DMS153 treated with DMSO at 0.1 percent for 48 hours (cell line): ENCODE data around the gene ARFIP2.

ENCODE experiments used
- DNase-seq: peaks from one replicate; lab custom pipeline; 2025; ENCODE audit not compliant: unreplicated experiment; lab: John Stamatoyannopoulos, UW

Gene ARFIP2

DNA sequence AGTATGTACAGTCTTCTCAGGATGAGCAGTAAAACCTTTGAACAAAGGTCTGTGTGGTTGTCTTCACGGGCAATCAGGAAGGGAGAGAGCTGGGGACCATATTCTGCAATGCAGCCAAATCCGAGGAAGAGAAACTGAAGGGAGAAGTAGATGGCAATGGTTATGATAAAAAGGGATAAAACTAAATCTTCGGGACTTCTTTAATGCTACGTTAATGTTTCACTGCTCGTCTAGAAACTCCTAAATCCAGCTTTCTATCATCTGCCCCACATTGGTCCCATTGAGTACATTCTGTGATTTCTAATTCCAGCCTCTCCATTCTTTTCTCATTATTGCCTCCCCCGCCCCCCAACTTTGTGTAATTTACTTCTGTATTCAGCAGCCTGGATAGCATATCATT, 1.9 kb upstream of the ARFIP2 start:
- DNase-seq = no peak

DNA sequence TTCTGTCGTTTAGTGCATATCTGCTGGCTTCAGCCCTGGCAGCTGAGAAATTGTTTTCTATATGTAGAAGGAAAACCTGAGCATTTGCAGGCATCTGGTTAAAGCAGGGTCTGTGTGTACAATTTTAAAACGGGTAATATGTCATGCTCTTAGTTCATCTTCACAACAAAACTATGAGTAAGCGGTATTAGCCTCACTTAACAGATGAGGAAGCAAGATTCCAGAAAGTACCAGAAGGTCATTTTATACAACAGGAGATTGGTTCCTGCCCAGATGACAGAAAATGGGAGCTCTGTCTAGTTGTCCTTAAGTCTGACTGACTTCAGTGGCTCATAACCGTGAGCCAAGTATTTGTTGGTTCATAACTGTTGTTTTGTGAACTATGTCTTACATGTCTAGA, 1.3 kb upstream of the ARFIP2 start:
- no peak for DNase-seq

DNA sequence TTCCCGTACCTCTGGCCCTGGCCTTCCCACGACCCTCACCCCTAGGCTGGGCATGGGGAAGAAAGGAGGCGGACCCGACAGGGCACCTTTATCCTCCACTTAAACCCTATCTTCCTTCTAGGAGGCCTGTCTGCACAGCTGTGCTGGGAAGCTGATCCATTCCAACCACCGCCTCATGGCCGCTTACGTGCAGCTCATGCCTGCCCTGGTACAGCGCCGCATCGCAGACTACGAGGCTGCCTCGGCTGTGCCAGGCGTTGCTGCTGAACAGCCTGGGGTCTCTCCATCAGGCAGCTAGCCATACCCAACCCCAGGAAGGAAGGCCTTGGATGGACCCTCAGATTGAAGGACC, 769 bp upstream of the ARFIP2 start:
- DNase-seq = no peak

DNA sequence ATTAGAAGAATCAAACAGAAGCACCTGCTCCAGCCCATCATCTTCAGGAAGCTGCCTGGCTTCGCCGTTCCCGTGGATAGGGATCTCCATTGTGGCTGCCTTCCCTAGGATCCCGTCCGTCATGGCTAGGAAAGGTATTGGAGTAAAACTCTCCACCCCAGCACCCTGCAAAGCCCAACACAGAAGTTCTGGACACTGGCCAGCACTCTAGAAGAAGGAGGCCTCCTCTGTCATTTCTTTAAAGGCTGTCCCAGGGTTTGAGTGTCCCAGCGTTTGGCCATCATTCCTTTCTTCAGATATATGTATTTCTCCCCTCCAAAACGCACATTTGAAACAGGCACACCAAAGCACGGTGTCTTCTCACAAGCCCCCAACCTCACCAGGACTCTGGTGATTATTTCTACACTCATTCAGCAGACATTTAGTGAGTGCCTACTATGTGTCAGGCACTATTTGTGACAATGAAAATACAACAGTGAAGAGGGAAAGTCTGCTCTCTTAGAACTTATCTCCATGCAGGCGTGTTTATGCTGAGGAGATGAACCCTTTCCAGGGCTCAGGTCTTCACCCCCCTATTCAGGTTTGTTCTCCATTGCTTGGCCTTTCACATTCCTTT, 724 bp downstream of the ARFIP2 start:
- no peak for DNase-seq

DNA sequence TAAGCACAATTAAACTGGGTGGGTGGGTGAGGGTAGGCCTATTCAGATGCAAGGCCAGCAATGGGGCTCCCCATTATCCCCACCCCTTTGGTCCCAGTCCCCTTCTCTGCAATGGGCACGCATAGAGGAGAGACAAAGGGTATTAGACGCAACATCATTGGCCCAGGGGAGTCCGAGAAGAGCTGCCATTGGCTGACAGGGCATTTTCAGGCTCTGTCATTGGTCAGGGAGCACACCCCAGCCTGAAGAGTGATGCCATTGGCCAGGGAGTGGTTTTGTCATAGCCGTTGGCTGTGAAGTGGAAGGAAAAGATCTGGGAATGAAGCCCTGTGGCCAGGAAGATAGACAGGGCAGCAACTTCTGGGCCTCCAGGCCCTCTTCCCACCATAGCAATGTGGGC, 4.6 kb downstream of the ARFIP2 start:
- no peak for DNase-seq

DNA sequence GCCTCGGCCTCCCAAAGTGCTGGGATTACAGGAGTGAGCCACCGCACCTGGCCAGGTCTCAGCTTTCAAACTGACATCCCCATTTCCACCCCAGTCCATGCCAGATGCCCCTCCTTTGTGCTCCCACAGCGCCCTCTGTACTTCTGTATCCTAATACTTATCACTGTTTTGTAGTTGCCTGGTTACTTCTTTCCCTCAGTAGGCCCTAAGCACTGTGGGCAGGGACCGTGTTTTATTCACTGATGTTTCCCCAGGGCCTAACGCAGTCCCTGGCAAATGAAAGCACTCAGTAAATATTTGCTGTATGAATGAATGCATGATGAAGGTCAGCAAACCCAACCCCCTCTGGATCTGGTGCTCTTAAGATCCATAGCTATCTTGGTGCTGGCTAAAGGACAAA, 5.2 kb downstream of the ARFIP2 start:
- peak; percentile 26 for DNase-seq

DNA sequence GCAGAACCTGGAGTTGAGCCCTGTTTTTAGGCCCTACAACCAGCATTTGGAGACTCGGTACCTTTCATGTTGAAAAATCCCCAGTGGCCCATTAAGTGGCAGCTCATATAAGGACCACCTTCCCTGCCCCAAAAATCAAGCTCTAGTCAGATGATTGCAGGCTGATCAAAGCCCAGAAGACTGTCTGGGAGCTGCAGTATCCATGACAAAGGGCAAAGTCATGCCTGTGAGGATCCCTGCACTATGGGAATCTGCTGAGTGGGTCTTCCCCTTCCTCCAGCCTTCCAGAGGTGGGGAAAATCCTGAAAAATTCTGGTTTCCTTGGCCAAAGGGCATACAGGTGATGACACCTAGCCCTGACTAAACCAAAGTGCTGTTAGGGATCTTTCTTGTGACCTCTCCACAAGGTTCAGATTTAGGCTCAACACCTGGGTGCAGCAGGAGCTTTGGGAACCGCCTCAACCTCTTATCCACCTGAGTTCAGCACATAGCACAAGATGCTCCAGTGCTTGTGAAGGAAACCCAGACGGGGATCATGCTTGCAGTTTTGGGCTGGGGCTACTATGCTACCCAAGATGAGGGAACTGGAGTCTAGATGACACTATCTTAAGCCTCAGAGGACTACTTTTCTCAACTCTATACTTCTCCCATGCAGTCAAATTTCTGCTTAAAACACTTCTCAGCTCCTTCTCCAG, 6.2 kb downstream of the ARFIP2 start:
- no peak for DNase-seq

DNA sequence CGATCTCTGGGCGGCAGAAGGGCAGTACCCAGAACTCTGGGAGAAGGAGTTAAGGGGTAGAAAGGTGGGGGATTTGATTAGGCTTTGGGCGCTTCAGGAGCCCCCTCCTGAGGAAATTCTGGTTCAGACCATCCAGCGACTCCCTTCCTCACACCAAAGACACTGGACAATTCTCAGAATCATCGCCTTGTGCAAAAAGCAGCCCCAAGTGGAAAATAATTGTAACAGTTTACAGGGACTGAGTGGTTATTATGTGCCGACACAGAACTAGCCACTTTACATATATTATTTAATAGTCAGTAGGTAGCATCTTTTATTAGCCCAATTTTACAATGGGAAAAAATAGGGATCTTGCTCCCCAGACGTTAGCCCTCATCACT, 6.7 kb downstream of the ARFIP2 start:
- DNase-seq = no peak

DNA sequence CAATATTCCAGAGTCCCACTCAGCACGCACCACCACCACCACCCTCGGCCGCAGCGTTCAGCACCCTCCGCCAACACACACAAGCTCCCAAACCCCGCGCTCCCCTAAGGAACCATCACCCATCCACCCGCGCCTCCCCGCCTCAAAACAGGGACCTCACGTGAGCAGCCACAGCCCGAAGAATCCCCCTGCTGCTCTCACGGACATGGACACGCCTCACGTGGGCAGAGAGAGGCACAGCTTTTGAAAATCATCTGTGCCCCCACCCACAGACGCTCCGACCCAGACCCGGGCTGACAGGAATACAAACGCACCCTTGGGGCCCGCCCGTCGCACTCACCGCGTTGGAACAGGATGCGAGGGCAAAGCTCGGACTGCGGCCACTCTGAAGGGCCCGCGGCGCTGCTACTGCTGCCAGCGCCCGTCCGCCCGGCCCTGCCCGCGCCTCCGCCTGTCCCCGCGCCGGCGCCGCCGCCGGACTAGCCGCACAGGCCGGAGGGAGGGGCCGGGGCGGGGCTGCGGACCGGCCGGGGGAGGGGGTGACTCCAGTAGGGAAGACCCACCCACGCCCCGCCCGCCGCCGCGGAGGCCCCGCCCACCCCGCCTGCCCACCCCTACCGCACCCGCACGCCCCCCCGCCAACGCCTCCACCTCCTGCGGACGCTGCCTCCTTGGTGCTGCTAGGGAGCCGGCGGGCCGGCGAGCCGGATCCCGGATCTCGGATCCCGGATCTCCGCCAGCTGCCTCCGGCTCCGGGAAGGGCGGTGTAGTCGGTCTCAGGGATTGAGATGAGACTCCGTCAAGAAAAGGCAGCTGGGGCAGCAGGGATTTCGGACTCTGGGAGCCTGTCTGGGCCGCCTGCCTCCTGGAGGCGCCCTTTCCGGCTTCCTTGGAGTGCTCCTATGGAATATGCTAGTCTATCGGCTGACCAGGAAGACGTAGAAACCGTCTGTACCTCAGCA, 7.4 kb downstream of the ARFIP2 start, which contains the start of gene TRIM3:
Gene TRIM3 (minus strand): TSS at position 491 of the 962 bp plus-strand sequence. CDS start 8,246 bp downstream, outside the sequence.
- DNase-seq = peak; percentile 47

DNA sequence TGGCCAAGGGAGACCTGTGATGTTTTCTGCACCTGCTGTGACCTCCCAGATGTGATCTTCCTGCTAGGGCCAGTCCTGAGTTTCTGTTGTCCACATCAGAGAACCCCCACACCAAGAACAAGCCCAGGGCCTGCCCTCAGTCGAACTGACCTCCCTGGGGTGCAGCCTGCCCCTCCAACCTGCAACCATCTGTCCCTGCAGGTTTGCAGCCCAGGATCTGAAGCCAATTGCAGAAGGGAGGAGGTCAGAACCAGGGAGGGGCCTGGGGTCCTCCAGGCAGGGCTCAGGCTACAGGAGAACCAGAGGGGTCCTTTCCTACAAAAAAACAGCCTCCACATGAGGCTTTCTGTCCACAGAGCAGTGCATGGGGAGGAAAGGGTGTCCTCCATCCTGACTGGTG, 8.2 kb downstream of the ARFIP2 start:
- DNase-seq = no peak

DNA sequence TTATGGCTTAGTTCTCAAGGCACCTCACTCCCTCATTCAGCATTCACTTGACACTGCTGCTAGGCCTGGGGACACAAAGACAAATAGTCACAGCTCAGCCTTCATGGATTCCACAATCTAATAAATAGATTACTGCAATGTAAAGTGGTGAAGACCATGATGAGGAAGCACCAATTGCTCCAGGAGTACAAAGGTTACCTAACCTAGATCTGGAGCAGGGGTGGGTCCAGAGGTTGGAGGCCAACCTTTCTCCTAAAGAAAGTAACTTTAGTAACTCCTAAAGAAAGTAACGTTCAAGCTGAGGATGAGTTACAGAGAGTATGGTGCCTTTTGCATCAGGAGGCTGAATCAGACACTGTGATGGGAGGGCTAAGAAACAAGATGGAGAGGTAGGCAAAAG, 11.5 kb downstream of the ARFIP2 start:
- DNase-seq = no peak

DNA sequence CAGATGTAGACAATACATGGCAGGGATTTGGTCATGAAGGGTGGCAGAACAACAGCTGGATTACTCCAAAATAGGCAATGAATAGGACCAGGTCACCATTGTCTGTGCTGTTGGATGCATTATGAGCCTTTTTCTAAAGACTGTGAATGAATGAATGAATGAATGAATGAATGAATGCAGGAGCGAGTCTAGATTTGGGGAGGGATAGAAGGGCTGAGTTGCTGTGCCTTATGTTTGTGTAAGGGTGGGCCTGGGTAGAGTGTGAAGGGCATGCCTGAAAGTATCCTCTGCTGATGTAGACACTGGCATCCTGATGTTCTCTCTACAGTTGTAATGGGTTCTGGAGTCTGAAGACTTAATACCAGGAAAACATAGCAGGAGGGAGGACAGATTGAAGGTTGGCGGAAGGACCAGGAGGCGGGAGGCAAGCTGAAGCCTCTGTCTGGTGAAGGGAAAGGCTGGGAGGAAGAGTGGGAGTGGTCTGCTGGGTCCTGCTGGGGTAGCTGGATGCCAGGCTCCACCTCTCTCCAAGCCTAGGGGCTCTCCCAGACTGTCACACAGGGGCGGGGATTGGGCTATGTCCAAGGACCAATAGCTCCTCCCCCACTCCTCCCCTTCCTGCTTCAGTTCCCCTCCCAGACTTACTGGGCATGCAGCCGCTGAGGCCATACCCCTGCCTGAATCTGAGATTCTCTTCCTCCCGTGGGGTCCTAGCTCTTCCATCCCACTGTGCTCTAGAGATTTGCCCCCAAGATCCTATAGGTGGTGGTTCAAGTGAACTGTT, 12.2 kb downstream of the ARFIP2 start:
- peak; percentile 85 for DNase-seq

DNA sequence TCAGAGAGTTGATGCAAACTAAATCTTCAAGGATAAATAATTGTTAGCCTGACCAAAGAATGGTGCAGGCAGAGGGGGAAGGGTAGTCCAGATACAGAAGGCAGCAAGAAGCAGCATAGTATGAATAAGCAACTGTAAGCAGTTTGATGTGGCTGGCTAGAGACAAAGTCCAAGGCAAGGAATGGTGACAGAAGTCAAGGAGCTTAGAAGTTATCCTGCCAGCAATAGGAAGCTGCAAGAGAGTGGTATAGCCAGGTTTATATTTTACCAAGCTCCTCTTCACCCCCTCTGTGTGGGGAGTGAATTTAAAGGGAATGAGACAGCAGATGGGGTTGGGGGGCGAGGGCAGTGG, 22.1 kb downstream of the ARFIP2 start:
- DNase-seq = no peak

DNA sequence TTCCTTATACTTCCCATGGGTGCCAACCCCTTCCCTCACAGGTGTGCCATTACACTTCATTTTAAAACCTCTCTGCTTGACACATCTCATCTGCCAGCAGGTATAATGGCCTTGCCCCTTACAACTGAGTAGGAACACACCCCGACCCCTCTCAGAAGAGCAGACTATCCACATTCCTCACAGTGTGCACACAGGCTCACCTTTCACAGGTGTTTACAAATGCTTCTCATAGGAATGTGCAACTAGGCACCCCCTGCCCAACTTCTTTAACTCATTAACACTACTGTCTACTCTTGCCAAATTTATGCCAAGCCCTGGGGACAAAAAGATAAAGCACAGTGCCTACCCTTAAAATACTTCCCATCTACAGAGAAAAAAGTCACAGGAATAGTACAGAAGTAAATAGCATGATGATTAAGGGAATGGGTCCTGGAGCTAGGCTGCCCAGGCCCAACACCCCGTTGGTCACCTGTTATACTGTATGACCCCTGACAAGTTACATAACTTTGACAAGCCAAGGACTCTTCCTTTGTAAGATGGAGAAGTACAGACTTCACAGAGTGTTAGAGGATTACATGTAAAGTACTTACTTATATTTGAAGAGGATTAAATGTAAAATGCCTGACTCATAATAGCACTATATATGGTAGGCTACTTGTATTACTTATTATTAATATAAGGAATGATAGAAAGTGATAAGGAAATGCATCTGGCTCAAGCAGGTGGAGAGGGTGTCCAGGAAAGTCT, 22.6 kb downstream of the ARFIP2 start:
- no peak for DNase-seq

DNA sequence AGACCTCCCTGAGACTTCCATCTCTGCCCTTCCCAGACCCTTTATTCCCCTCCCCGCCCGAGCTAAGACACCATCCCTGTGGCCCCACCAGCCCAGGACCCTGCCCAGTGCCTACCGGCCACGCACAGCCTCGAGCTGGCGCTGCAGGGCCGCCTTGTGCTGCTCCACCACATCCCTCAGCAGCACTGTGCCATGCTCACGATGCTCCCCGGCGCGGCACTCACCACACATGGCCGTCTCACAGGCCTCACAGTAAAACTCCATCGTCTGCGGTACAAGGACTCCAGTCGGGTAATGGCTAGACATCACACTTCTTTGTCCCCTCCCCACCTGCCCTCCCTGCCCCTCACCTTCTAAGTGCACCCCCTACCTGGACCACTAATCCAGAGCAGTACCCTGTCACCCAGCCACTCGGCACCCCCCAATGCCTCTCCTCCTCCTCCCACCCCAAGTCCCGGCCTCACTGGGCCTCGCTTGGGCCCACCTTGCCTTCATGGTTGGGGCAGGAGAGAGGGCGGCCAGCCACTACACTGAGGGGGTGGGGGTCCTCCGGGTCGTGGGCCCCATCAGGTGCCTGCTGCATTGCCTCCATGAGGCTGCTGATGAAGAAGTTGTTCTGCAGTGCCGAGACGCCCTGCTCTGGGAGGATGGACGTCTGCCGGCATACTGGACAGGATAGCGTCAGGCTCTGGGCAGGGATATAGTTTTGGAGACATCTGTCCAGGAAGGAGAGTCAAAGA, 23.4 kb downstream of the ARFIP2 start:
- no peak for DNase-seq

DNA sequence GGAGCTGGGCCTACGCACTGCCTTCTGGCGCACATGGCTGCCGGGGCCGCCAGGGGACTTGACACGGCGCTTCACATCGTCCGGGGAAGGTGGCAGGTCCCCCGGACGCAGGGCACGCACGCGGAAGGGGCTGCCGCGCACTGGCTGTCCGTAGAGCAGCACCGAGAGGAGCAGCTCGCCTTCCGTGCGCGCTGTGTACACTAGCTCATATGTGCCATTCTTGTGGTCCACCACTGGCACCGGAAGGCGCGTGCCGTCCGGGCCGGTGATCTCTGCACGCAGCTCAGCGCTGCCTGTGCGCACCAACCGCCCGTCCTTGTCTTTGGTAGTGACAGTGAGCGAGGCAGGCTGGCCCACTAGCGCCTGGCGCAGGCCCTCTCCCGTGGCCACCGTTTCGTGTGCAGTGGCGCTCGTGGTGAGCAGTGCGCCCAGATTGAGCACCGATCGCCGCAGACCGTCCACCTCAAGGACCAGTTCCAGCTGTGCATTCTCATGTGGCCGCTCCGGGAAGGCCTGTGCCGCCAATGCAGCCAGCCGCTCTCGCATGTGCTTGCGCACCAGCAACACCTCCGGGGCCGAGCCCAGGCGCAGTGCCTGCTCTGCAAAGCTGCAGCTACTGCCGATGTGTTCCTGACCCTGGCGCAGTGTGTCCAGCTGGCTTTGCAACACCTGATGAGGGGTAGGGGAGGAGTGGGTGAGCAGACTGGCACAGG, 24.6 kb downstream of the ARFIP2 start:
- no peak for DNase-seq

DNA sequence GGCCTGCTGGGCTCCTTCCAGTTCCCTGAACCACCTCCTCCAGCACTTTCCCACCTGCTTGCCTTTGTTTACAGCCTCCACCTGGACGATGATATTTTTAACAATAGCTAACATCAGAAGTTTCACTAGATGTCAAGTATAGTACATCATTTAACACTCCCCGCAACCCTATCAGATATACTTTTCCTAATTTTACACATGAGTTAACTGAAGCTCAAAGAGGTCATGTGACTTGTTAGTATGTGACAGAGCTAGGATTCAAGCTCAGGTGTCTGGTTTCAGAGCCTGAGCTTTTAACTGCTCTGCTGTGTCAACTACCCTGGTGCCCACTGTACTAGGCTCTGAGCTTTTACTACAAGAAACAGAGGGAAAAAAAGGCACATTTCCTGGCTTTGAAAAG, 26.1 kb downstream of the ARFIP2 start:
- DNase-seq = no peak

DNA sequence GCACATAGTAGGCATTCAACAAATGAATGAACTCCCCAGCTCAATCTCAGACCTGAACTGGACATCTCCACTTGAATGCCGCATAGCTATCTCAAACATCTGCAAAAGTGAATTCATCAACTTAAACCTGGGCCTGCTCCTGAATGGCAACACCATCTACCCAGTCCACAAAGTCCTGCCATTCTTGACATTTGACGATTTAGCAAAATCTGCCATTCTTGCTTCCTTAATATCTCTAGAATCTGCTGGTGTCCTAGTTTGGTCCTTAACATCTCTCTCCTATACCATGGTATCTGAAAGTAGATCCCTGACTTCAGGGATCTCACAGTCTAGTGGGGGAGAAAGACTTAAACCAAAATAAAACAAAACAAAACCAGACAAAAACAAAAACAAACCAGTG, 28.0 kb downstream of the ARFIP2 start:
- DNase-seq = no peak

DNA sequence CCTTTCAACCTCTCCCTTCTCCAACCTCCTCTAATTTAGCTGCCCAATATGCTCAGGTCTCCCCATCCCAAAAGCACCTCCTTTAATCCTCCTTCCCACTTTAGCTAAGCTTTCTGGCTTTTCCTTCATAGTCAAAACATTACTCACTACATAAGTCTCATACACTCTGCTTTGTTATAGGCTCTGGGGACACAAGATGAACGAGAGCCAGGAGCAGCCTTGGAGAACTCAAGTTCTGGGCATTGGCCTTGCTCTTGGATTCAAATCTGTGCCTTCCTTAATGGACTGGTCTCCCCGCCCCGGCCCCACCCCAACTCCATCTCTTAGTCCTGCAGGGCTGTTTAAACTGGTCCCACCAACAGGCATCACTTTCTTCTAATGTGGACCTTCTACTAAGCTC, 28.9 kb downstream of the ARFIP2 start:
- no peak for DNase-seq
